ENCODE results near the gene ZBTB7C. TPM values are rescaled to one million over a fixed set of nuclear protein-coding genes. Genes with fewer than 3 reads are reported as not detected.

The ZBTB7C gene
- total and polyA plus RNA-seq, 5 donors, result 0.88 to 3.7 (median 2.0) TPM

DNA sequence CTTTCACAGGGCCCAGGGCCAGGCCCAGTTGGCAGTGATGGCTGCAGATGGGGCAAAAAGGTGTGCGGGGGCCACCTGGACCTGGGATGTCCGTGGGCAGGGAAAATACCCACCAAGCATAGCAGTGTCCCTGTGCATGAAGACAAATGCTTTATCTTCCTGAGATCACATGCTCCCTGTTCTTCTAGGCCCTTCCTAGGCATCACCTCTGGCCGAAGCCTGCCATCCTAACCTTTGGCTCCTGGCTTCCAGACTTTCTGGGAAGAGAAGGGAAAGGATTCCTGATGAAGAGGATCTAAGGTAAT, 373.7 kb downstream of the ZBTB7C start:
- intact Hi-C loops (cut with DNase I), result loop anchor here in 1 of 4 donors (5.0 kb wide), 1 partner anchor 302 kb away; no protein-coding TSS in a partner anchor
- no peak overlapping the region for H3K4me3 ChIP-seq (ENCODE audit: low read length)
- H3K27ac ChIP-seq (ENCODE audit: low read length), result no peak overlapping the region
- no peaks in the 10 kb centered on the region for H3K4me1 ChIP-seq (ENCODE audit: control insufficient read depth, insufficient read depth, low read length)
- ATAC-seq (no peak), DNase-seq (no peak)
- H3K27me3 ChIP-seq (ENCODE audit: control insufficient read depth, insufficient read depth), result no peaks in the 10 kb centered on the region
- no peaks in the 10 kb centered on the region for H3K9me3 ChIP-seq (ENCODE audit: control insufficient read depth, low read length)
- 93% methylated on average over 3 of the region's 3 CpGs for WGBS

DNA sequence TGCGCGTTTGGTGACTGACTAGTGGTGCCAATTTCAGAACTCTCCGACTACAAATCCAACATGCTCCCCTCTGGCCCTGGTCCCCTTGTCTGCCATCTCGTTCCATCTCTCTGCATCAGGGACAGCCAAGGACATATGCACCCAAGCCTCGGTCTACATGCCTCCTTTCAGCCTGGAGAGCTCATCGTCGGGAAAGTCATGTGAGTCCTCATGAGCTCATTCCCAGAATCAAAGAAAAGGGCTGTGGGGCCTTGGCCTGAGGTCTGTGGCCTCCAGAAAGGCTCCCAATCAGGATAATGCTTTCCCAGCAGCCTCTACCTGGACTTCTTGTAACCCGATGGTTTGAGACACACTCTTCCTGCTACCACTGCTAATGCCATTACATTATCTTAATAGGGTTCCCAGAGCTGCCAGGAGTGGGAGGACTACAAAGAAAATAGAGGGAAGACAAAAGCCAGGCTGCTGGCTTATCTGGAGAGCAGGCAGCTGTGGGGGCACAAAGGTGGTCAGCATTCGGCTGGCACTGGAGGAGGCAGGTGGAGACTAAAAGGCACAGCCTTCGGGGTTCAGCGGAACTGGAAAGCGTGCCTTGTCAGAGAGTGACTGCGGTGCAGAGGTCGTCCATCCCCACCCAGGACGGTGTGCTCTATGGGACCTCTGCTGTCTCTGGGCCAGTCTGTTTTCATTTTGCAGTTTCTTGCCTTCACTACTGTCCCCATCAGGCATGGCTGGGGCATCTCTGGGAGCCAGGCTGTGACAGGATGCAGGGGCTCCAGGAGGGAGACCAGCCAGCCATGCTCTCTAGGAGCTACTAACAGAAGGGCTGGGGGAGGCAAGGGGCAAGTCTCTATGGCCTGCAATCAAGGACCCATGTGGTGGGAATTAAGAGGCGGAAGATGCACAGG, 374.3 kb downstream of the ZBTB7C start:
- no peaks in the 10 kb centered on the region for H3K27me3 ChIP-seq (ENCODE audit: control insufficient read depth, insufficient read depth)
- no peaks in the 10 kb centered on the region for H3K9me3 ChIP-seq (ENCODE audit: control insufficient read depth, low read length)
- intact Hi-C loops (cut with DNase I), result loop anchor here in 2 of 4 donors (5.0 kb wide), 2 partner anchors 302 to 412 kb away; no protein-coding TSS in a partner anchor
- WGBS, result 81% methylated on average over 16 of the region's 16 CpGs
- H3K27ac ChIP-seq (ENCODE audit: low read length), result no peak overlapping the region
- no peak overlapping the region for H3K4me3 ChIP-seq (ENCODE audit: low read length)
- no peak for ATAC-seq
- peak in 1 of 3 donors; percentile 24 for DNase-seq
- H3K4me1 ChIP-seq (ENCODE audit: control insufficient read depth, insufficient read depth, low read length), result no peaks in the 10 kb centered on the region

- Histone ChIP-seq H3K27ac (ENCODE audit: low read length) (no peak overlapping the region), H3K27me3 (ENCODE audit: control insufficient read depth, insufficient read depth) (no peaks in the 10 kb centered on the region), H3K9me3 (ENCODE audit: control insufficient read depth, low read length) (no peaks in the 10 kb centered on the region), H3K4me3 (ENCODE audit: low read length) (no peak overlapping the region), H3K4me1 (ENCODE audit: control insufficient read depth, insufficient read depth, low read length) (no peaks in the 10 kb centered on the region)
- peak in 1 of 2 donors; percentile 53 for ATAC-seq
- intact Hi-C loops (cut with DNase I), result loop anchor here in 2 of 4 donors (5.0 kb wide), 1 partner anchor 413 kb away; no protein-coding TSS in a partner anchor
- DNase-seq, result peak in 2 of 3 donors; percentile 16 to 35
- WGBS, result 78% methylated on average over 9 of the region's 9 CpGs
Observed at GRCh38 chr18:48033790-48034650, 375.2 kb downstream of the ZBTB7C start.

DNA sequence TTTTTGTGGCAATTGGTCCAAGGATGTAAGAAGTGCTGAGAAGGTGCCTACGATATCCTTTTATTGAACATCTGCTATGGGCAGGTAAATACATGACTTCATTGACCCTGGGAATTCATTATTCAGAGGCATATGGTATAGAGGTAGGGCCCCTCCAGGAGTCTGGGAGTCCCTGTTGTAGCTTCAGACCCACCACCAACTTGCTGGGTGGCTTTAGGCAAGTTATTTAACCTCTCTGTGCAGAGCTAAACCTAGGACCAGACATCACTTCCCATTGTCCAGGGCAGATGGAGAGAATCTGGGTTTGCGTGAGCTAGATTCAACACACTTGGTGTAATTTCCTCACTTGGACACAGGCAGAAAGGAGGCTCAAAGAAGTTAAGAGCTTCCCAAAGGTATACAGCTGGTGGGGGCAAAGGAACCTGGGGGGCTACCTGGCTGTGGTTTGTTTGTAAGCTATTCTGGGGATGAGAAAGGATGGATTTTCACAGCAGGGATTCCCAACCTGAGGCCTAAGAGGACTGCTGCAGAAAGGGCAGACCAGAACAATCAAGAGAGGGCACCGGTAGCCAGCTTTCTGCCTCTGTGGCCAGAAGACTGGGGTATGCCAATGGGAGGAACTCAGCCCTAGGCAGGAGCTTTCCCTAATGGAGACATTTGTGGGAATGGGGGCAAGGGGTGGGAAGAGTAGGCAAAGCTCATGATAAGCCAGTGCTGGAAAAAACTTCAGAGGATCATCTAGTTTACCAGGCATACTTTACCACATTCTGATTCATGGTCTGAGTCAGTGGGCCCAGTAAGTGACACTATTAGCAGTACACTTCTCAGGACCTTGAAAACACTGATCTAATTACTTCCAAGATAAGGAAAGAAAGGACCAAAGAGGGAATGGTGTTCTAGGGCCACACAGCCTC, 376.1 kb downstream of the ZBTB7C start:
- Histone ChIP-seq H3K27ac (ENCODE audit: low read length) (no peak overlapping the region), H3K4me3 (ENCODE audit: low read length) (no peak overlapping the region), H3K9me3 (ENCODE audit: control insufficient read depth, low read length) (no peaks in the 10 kb centered on the region), H3K27me3 (ENCODE audit: control insufficient read depth, insufficient read depth) (no peaks in the 10 kb centered on the region), H3K4me1 (ENCODE audit: control insufficient read depth, insufficient read depth, low read length) (no peaks in the 10 kb centered on the region)
- DNase-seq (peak in 1 of 3 donors; percentile 0), ATAC-seq (no peak)
- intact Hi-C loops (cut with DNase I), result loop anchor here in 2 of 4 donors (5.0 kb wide), 1 partner anchor 414 kb away; no protein-coding TSS in a partner anchor
- WGBS, result 98% methylated on average over 3 of the region's 3 CpGs

GRCh38 chr18:48031641-48032040, 377.5 kb downstream of the ZBTB7C start:
- peaks cover 7% of the 10 kb centered on the region for H3K4me1 ChIP-seq (ENCODE audit: control insufficient read depth, insufficient read depth, low read length)
- ATAC-seq, result no peak
- WGBS, result 79% methylated on average over 5 of the region's 5 CpGs
- DNase-seq, result peak in 1 of 3 donors; percentile 19
- H3K27ac ChIP-seq (ENCODE audit: low read length), result no peak overlapping the region
- intact Hi-C loops (cut with DNase I), result loop anchor here (2.0 to 5.0 kb wide), 2 partner anchors 415 to 416 kb away; no protein-coding TSS in a partner anchor
- no peak overlapping the region for H3K4me3 ChIP-seq (ENCODE audit: low read length)
- no peaks in the 10 kb centered on the region for H3K9me3 ChIP-seq (ENCODE audit: control insufficient read depth, low read length)
- no peaks in the 10 kb centered on the region for H3K27me3 ChIP-seq (ENCODE audit: control insufficient read depth, insufficient read depth)

- 72% methylated on average over 4 of the region's 4 CpGs for WGBS
- H3K9me3 ChIP-seq (ENCODE audit: control insufficient read depth, low read length), result no peaks in the 10 kb centered on the region
- H3K4me1 ChIP-seq (ENCODE audit: control insufficient read depth, insufficient read depth, low read length), result peaks cover 7% of the 10 kb centered on the region
- intact Hi-C loops (cut with DNase I), result loop anchor here (2.0 to 5.0 kb wide), 2 partner anchors 416 kb away; no protein-coding TSS in a partner anchor
- ATAC-seq (peak; percentile 76 to 78), DNase-seq (peak in 1 of 3 donors; percentile 49)
- H3K27ac ChIP-seq (ENCODE audit: low read length), result no peak overlapping the region
- no peak overlapping the region for H3K4me3 ChIP-seq (ENCODE audit: low read length)
- H3K27me3 ChIP-seq (ENCODE audit: control insufficient read depth, insufficient read depth), result no peaks in the 10 kb centered on the region
Observed at GRCh38 chr18:48030616-48031480, 378.3 kb downstream of the ZBTB7C start.

GRCh38 chr18:48029296-48029986, 379.7 kb downstream of the ZBTB7C start:
- intact Hi-C loops (cut with DNase I), result loop anchor here in 1 of 4 donors (10.0 kb wide), 1 partner anchor 255 kb away; no protein-coding TSS in a partner anchor
- H3K4me1 ChIP-seq (ENCODE audit: control insufficient read depth, insufficient read depth, low read length), result peaks cover 7% of the 10 kb centered on the region
- no peaks in the 10 kb centered on the region for H3K27me3 ChIP-seq (ENCODE audit: control insufficient read depth, insufficient read depth)
- no peaks in the 10 kb centered on the region for H3K9me3 ChIP-seq (ENCODE audit: control insufficient read depth, low read length)
- DNase-seq, result peak in 1 of 3 donors; percentile 40
- WGBS, result 96% methylated on average over 62 of the region's 62 CpGs
- no peak for ATAC-seq
- no peak overlapping the region for H3K27ac ChIP-seq (ENCODE audit: low read length)
- no peak overlapping the region for H3K4me3 ChIP-seq (ENCODE audit: low read length)

DNA sequence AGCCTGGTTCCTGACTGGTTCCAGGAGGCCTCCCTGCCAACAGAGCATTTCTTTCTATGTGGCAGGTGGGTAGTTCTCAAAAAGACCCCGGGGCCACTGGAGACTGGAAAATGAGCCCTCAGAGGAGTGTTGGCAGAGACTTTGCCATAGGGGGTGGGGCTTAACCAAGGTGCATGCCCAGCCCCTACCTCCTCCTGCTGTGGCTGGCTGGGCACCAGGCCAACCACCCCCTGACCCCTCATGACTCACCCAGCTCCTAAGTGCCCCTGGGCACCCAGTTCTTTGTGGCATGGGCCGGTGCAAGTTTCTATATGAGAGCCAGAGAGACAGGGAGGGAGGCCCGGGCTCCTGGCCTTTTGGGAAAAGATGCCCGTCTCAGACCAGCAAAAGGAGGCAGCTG, 380.5 kb downstream of the ZBTB7C start:
- WGBS, result 96% methylated on average over 4 of the region's 4 CpGs
- H3K27ac ChIP-seq (ENCODE audit: low read length), result no peak overlapping the region
- DNase-seq, result peak in 1 of 3 donors; percentile 49

DNA sequence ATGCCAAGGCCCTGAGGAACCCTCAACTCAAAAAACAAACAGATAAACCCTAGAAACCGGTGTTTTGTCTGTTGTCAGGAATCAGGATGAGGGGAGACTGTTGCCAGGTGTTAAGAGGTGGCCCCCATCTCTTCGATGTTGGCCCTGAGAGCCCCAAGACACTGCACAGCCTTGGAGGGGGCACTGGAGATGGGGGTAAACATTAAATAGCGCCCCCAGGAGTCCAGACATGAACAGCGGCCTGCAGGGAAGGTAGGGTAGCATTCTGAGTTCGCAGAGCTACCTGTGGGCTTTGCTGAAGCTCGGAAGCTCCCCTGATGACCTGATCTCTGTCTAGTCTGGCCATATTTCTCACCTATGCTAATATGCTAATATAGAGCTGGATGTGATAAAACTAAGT, 381.1 kb downstream of the ZBTB7C start:
- DNase-seq, result peak in 1 of 3 donors; percentile 12
- intact Hi-C loops (cut with DNase I), result loop anchor here in 1 of 4 donors (10.0 kb wide), 1 partner anchor 253 kb away; no protein-coding TSS in a partner anchor
- Histone ChIP-seq H3K9me3 (ENCODE audit: control insufficient read depth, low read length) (no peaks in the 10 kb centered on the region), H3K4me1 (ENCODE audit: control insufficient read depth, insufficient read depth, low read length) (peaks cover 9% of the 10 kb centered on the region), H3K27ac (ENCODE audit: low read length) (no peak overlapping the region), H3K4me3 (ENCODE audit: low read length) (no peak overlapping the region), H3K27me3 (ENCODE audit: control insufficient read depth, insufficient read depth) (no peaks in the 10 kb centered on the region)
- ATAC-seq, result no peak
- WGBS, result 84% methylated on average over 6 of the region's 6 CpGs

More for the DNA sequence above, 380.5 kb downstream of the ZBTB7C start:
- Histone ChIP-seq H3K4me3 (ENCODE audit: low read length) (no peak overlapping the region), H3K4me1 (ENCODE audit: control insufficient read depth, insufficient read depth, low read length) (peaks cover 7% of the 10 kb centered on the region), H3K27me3 (ENCODE audit: control insufficient read depth, insufficient read depth) (no peaks in the 10 kb centered on the region), H3K9me3 (ENCODE audit: control insufficient read depth, low read length) (no peaks in the 10 kb centered on the region)
- intact Hi-C loops (cut with DNase I), result loop anchor here in 1 of 4 donors (10.0 kb wide), 1 partner anchor 254 kb away; no protein-coding TSS in a partner anchor
- no peak for ATAC-seq

Measured in right cardiac atrium (tissue), 5 donors.